T-helper 1 cell treated with Interleukin-12 subunit alpha and Interleukin-12 subunit beta and Interleukin-4 antibody, amounts not matched to agents 30 μg/mL and 1 μg/mL, for 36 hours (primary cell): ENCODE results near the gene KREMEN2.

Experiments used
- H3K27ac Mint-ChIP-seq: one replicate; pipeline ENCODE4 v1.8.0; 2021; ENCODE audit warnings: mild to moderate bottlenecking, mixed read lengths
- H3K27me3 Mint-ChIP-seq: one replicate; pipeline ENCODE4 v1.8.0; 2021; ENCODE audit warnings: low read depth, mixed read lengths
- H3K36me3 Mint-ChIP-seq: one replicate; pipeline ENCODE4 v1.8.0; 2021; ENCODE audit warnings: low read depth, mixed read lengths
- H3K4me1 Mint-ChIP-seq: one replicate; pipeline ENCODE4 v1.8.0; 2021; ENCODE audit warnings: low read depth, mixed read lengths
- H3K4me3 Mint-ChIP-seq: one replicate; pipeline ENCODE4 v1.8.0; 2021; ENCODE audit warnings: mild to moderate bottlenecking, moderate library complexity, mixed read lengths
- H3K9me3 Mint-ChIP-seq: one replicate; pipeline ENCODE4 v1.8.0; 2021; ENCODE audit warnings: mixed read lengths

Gene KREMEN2

GRCh38 chr16:3007059-3007956 lies 43.2 kb downstream of the KREMEN2 start:
- Mint-ChIP-seq H3K27me3 (peaks cover 15% of the 10 kb centered on the region), H3K36me3 (no peaks in the 10 kb centered on the region), H3K27ac (no peak overlapping the region), H3K4me3 (peak overlapping the region; percentile 2), H3K4me1 (peaks cover 24% of the 10 kb centered on the region), H3K9me3 (no peaks in the 10 kb centered on the region)

GRCh38 chr16:3007957-3008689 lies 44.0 kb downstream of the KREMEN2 start:
- peaks cover 15% of the 10 kb centered on the region for H3K27me3 Mint-ChIP-seq
- H3K36me3 Mint-ChIP-seq = no peaks in the 10 kb centered on the region
- H3K4me3 Mint-ChIP-seq = peak overlapping the region; percentile 37

GRCh38 chr16:3008690-3009037 lies 44.6 kb downstream of the KREMEN2 start:
- peaks cover 23% of the 10 kb centered on the region for H3K4me1 Mint-ChIP-seq
- peaks cover 15% of the 10 kb centered on the region for H3K27me3 Mint-ChIP-seq
- H3K27ac Mint-ChIP-seq = no peak overlapping the region
- H3K9me3 Mint-ChIP-seq = no peaks in the 10 kb centered on the region
- no peaks in the 10 kb centered on the region for H3K36me3 Mint-ChIP-seq
- H3K4me3 Mint-ChIP-seq = peak overlapping the region; percentile 37

More at GRCh38 chr16:3007957-3008689, 44.0 kb downstream of the KREMEN2 start:
- H3K4me1 Mint-ChIP-seq = peaks cover 23% of the 10 kb centered on the region
- peak overlapping the region; percentile 36 for H3K27ac Mint-ChIP-seq
- H3K9me3 Mint-ChIP-seq = no peaks in the 10 kb centered on the region

GRCh38 chr16:3009568-3010390 lies 45.7 kb downstream of the KREMEN2 start:
- H3K4me1 Mint-ChIP-seq = peaks cover 22% of the 10 kb centered on the region
- H3K27me3 Mint-ChIP-seq = peaks cover 21% of the 10 kb centered on the region
- no peak overlapping the region for H3K4me3 Mint-ChIP-seq
- H3K27ac Mint-ChIP-seq = no peak overlapping the region
- no peaks in the 10 kb centered on the region for H3K9me3 Mint-ChIP-seq
- H3K36me3 Mint-ChIP-seq = no peaks in the 10 kb centered on the region

- H3K27me3 Mint-ChIP-seq = peaks cover 22% of the 10 kb centered on the region
- no peaks in the 10 kb centered on the region for H3K9me3 Mint-ChIP-seq
- H3K4me3 Mint-ChIP-seq = no peak overlapping the region
- no peaks in the 10 kb centered on the region for H3K36me3 Mint-ChIP-seq
- no peak overlapping the region for H3K27ac Mint-ChIP-seq
- H3K4me1 Mint-ChIP-seq = peaks cover 21% of the 10 kb centered on the region
These were observed 46.4 kb downstream of the KREMEN2 start for GRCh38 chr16:3010510-3010909.

- Mint-ChIP-seq H3K27ac (no peak overlapping the region), H3K9me3 (no peaks in the 10 kb centered on the region)
These were observed 48.2 kb downstream of the KREMEN2 start for GRCh38 chr16:3012246-3012645.

GRCh38 chr16:3012828-3013420 lies 48.8 kb downstream of the KREMEN2 start, which contains the start of gene CLDN9:
TSS of gene CLDN9 (plus strand) at chr16:3012923. CDS start at chr16:3013363, 440 bp downstream.
- H3K27me3 Mint-ChIP-seq = peaks cover 18% of the 10 kb centered on the region
- no peaks in the 10 kb centered on the region for H3K9me3 Mint-ChIP-seq
- no peak within 1 kb of the TSS for H3K4me3 Mint-ChIP-seq
- H3K27ac Mint-ChIP-seq = no peak within 1 kb of the TSS
- peaks cover 9% of the 10 kb centered on the region for H3K4me1 Mint-ChIP-seq
- no peaks in the 10 kb centered on the region for H3K36me3 Mint-ChIP-seq

More at GRCh38 chr16:3012246-3012645, 48.2 kb downstream of the KREMEN2 start:
- H3K27me3 Mint-ChIP-seq = peaks cover 18% of the 10 kb centered on the region
- H3K4me3 Mint-ChIP-seq = no peak overlapping the region
- H3K4me1 Mint-ChIP-seq = peaks cover 16% of the 10 kb centered on the region
- no peaks in the 10 kb centered on the region for H3K36me3 Mint-ChIP-seq

GRCh38 chr16:3013491-3013951 lies 49.4 kb downstream of the KREMEN2 start:
- Mint-ChIP-seq H3K36me3 (no peaks in the 10 kb centered on the region), H3K27ac (no peak overlapping the region), H3K4me3 (no peak overlapping the region), H3K4me1 (peaks cover 7% of the 10 kb centered on the region), H3K9me3 (no peaks in the 10 kb centered on the region), H3K27me3 (peaks cover 20% of the 10 kb centered on the region)

- H3K27me3 Mint-ChIP-seq = peaks cover 24% of the 10 kb centered on the region
- H3K27ac Mint-ChIP-seq = no peak overlapping the region
- peaks cover 5% of the 10 kb centered on the region for H3K4me1 Mint-ChIP-seq
- H3K9me3 Mint-ChIP-seq = no peaks in the 10 kb centered on the region
- H3K36me3 Mint-ChIP-seq = no peaks in the 10 kb centered on the region
- H3K4me3 Mint-ChIP-seq = no peak overlapping the region
These were observed 50.1 kb downstream of the KREMEN2 start for GRCh38 chr16:3013998-3014690.

- Mint-ChIP-seq H3K27me3 (peaks cover 24% of the 10 kb centered on the region), H3K9me3 (no peaks in the 10 kb centered on the region), H3K27ac (no peak overlapping the region), H3K36me3 (no peaks in the 10 kb centered on the region), H3K4me1 (peaks cover 8% of the 10 kb centered on the region), H3K4me3 (no peak overlapping the region)
These were observed 50.9 kb downstream of the KREMEN2 start for GRCh38 chr16:3014971-3015370.

- H3K9me3 Mint-ChIP-seq = no peaks in the 10 kb centered on the region
- peaks cover 11% of the 10 kb centered on the region for H3K4me1 Mint-ChIP-seq
- H3K36me3 Mint-ChIP-seq = no peaks in the 10 kb centered on the region
- no peak overlapping the region for H3K27ac Mint-ChIP-seq
- H3K27me3 Mint-ChIP-seq = peaks cover 24% of the 10 kb centered on the region
- H3K4me3 Mint-ChIP-seq = no peak overlapping the region
These were observed 51.9 kb downstream of the KREMEN2 start for GRCh38 chr16:3015865-3016521.

GRCh38 chr16:3017344-3017743 lies 53.3 kb downstream of the KREMEN2 start:
- peaks cover 24% of the 10 kb centered on the region for H3K4me1 Mint-ChIP-seq
- H3K27me3 Mint-ChIP-seq = peaks cover 20% of the 10 kb centered on the region
- H3K9me3 Mint-ChIP-seq = no peaks in the 10 kb centered on the region
- H3K36me3 Mint-ChIP-seq = no peaks in the 10 kb centered on the region
- no peak overlapping the region for H3K4me3 Mint-ChIP-seq
- H3K27ac Mint-ChIP-seq = no peak overlapping the region
